ENCODE measurements around the gene ZKSCAN3.
A peak's percentile ranks its signal among the peaks of the same experiment; 100 is the strongest.

ZKSCAN3 gene

GRCh38 chr6:28371706-28372451, 22.1 kb downstream of the ZKSCAN3 start:
- no peaks in the 10 kb centered on the region for H3K4me1 ChIP-seq (ENCODE audit: control insufficient read depth, insufficient read depth, low read length, poor library complexity, severe bottlenecking)
- 81 to 95% methylated on average over 3 to 5 of the region's 9 CpGs for WGBS, 2 experiments (ENCODE audit: insufficient coverage in 2 of 2)

GRCh38 chr6:28373925-28374324, 24.2 kb downstream of the ZKSCAN3 start:
- H3K9me3 ChIP-seq (ENCODE audit: control insufficient read depth, low read length), result peaks cover 1% of the 10 kb centered on the region
- WGBS, 2 experiments (ENCODE audit: insufficient coverage in 2 of 2), result no CpG with 5 or more reads among the region's 1 CpG
- H3K4me1 ChIP-seq (ENCODE audit: control insufficient read depth, insufficient read depth, low read length, poor library complexity, severe bottlenecking), result no peaks in the 10 kb centered on the region
- no peak overlapping the region for H3K27ac ChIP-seq (ENCODE audit: low read depth, low read length, severe bottlenecking)
- H3K4me3 ChIP-seq (ENCODE audit: extremely low read depth, insufficient read depth, low read length, poor library complexity, severe bottlenecking), result no peak overlapping the region
- peaks cover 20% of the 10 kb centered on the region for H3K36me3 ChIP-seq (ENCODE audit: control insufficient read depth, insufficient read depth, low read length)

More at GRCh38 chr6:28371706-28372451, 22.1 kb downstream of the ZKSCAN3 start:
- Histone ChIP-seq H3K9me3 (ENCODE audit: control insufficient read depth, low read length) (no peaks in the 10 kb centered on the region), H3K4me3 (ENCODE audit: extremely low read depth, insufficient read depth, low read length, poor library complexity, severe bottlenecking) (no peak overlapping the region), H3K36me3 (ENCODE audit: control insufficient read depth, insufficient read depth, low read length) (peaks cover 6% of the 10 kb centered on the region), H3K27ac (ENCODE audit: low read depth, low read length, severe bottlenecking) (no peak overlapping the region)

GRCh38 chr6:28377879-28378278, 28.1 kb downstream of the ZKSCAN3 start:
- no peak overlapping the region for H3K4me3 ChIP-seq (ENCODE audit: extremely low read depth, insufficient read depth, low read length, poor library complexity, severe bottlenecking)
- H3K36me3 ChIP-seq (ENCODE audit: control insufficient read depth, insufficient read depth, low read length), result peaks cover 57% of the 10 kb centered on the region
- no CpG with 5 or more reads among the region's 1 CpG for WGBS, 2 experiments (ENCODE audit: insufficient coverage in 2 of 2)
- H3K27ac ChIP-seq (ENCODE audit: low read depth, low read length, severe bottlenecking), result no peak overlapping the region
- H3K9me3 ChIP-seq (ENCODE audit: control insufficient read depth, low read length), result peaks cover 17% of the 10 kb centered on the region
- H3K4me1 ChIP-seq (ENCODE audit: control insufficient read depth, insufficient read depth, low read length, poor library complexity, severe bottlenecking), result no peaks in the 10 kb centered on the region

DNA sequence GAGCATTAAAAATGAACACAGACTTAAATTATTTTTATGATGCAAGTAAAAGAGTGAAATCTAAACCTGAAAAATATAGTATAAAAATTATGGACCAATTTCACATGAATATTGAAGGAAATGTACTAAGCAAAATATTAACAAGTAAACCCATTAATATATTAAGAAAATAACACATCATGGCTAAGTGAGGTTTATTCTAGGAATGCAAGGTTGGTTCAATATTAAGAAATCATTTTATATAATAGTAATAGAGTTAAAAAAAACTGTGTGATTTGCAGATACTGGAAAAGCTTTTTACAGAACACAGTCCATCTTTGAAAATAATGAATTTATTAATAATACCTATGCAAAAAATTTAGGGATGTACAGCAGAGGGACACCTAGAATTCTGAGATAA, 28.9 kb downstream of the ZKSCAN3 start:
- no peak overlapping the region for H3K4me3 ChIP-seq (ENCODE audit: extremely low read depth, insufficient read depth, low read length, poor library complexity, severe bottlenecking)
- no peak overlapping the region for H3K27ac ChIP-seq (ENCODE audit: low read depth, low read length, severe bottlenecking)
- H3K36me3 ChIP-seq (ENCODE audit: control insufficient read depth, insufficient read depth, low read length), result peaks cover 57% of the 10 kb centered on the region
- peaks cover 17% of the 10 kb centered on the region for H3K9me3 ChIP-seq (ENCODE audit: control insufficient read depth, low read length)
- H3K4me1 ChIP-seq (ENCODE audit: control insufficient read depth, insufficient read depth, low read length, poor library complexity, severe bottlenecking), result no peaks in the 10 kb centered on the region

GRCh38 chr6:28380381-28380780, 30.6 kb downstream of the ZKSCAN3 start:
- peaks cover 61% of the 10 kb centered on the region for H3K36me3 ChIP-seq (ENCODE audit: control insufficient read depth, insufficient read depth, low read length)
- H3K9me3 ChIP-seq (ENCODE audit: control insufficient read depth, low read length), result peaks cover 17% of the 10 kb centered on the region
- H3K4me1 ChIP-seq (ENCODE audit: control insufficient read depth, insufficient read depth, low read length, poor library complexity, severe bottlenecking), result no peaks in the 10 kb centered on the region
- H3K4me3 ChIP-seq (ENCODE audit: extremely low read depth, insufficient read depth, low read length, poor library complexity, severe bottlenecking), result no peak overlapping the region
- no peak overlapping the region for H3K27ac ChIP-seq (ENCODE audit: low read depth, low read length, severe bottlenecking)
- whole genome bisulfite sequencing, 2 experiments (ENCODE audit: insufficient coverage in 2 of 2), result no CpG with 5 or more reads among the region's 2 CpGs

DNA sequence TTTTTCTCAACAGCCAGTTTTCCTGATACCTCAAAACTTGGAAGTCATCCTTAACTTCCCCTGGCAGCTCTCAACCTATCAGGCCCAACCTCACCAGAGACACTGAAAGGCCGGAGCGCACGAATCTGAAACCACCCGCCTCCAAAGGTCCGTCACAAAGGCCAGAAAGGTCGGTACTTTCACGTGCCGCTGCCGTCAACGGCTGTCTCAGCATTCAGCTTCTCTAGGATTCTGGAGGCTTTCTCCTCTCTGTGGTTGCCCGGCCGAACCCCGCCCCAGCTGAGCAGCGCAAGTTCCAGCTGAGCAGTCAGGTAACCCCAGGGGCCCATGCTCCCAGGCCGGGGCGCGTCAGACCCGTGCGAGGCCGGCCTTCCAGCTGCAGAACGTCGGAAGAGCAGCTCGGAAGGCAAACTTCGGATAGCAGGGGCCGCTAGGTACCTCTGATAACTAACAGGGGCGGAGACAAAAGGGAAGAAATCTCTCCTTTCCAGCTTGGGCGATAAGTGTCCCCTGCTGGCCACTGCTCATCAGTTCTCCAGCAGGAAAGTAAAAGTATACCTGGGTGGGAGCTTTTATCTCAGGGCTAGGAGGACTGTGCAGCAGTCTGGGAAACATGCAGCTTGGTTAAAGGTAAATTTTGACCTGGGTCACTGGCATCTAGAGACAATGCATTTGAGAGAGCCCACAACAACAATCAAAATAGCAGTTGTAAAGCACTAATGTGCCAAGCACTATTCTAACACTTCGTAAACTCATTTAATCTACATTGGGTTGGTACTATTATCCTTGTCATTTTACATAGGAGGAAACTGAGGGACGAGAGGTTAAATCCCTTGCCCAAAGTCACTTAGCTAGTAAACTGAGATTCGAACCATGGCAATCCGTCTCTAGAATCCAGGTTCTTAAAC, 33.7 kb downstream of the ZKSCAN3 start:
- peaks cover 17% of the 10 kb centered on the region for H3K9me3 ChIP-seq (ENCODE audit: control insufficient read depth, low read length)
- peak overlapping the region; percentile 41 for H3K4me3 ChIP-seq (ENCODE audit: extremely low read depth, insufficient read depth, low read length, poor library complexity, severe bottlenecking)
- peak overlapping the region; percentile 58 for H3K27ac ChIP-seq (ENCODE audit: low read depth, low read length, severe bottlenecking)
- WGBS, 2 experiments (ENCODE audit: insufficient coverage in 2 of 2), result 11 to 15% methylated on average over 24 to 29 of the region's 31 CpGs
- no peaks in the 10 kb centered on the region for H3K4me1 ChIP-seq (ENCODE audit: control insufficient read depth, insufficient read depth, low read length, poor library complexity, severe bottlenecking)
- peaks cover 63% of the 10 kb centered on the region for H3K36me3 ChIP-seq (ENCODE audit: control insufficient read depth, insufficient read depth, low read length)

- H3K4me3 ChIP-seq (ENCODE audit: extremely low read depth, insufficient read depth, low read length, poor library complexity, severe bottlenecking), result no peak overlapping the region
Measured at GRCh38 chr6:28384143-28384533, 34.4 kb downstream of the ZKSCAN3 start.

DNA sequence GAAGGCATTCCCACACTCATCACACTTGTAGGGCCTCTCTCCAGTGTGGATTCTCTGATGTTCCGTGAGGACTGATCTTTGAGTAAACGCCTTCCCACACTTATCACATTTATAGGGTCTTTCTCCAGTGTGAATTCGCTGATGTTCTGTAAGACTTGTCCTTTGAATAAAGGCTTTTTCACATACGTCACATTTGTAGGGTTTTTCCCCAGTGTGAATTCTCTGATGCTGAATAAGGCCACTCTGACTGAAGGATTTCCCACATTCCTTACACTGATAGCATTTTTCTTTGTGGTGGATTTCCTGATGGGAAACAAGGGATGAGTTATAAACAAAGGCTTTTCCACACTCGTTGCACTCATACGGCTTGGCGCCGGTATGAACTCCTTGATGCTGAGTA, 40.9 kb downstream of the ZKSCAN3 start:
- peaks cover 85% of the 10 kb centered on the region for H3K36me3 ChIP-seq (ENCODE audit: control insufficient read depth, insufficient read depth, low read length)
- H3K4me1 ChIP-seq (ENCODE audit: control insufficient read depth, insufficient read depth, low read length, poor library complexity, severe bottlenecking), result no peaks in the 10 kb centered on the region
- H3K4me3 ChIP-seq (ENCODE audit: extremely low read depth, insufficient read depth, low read length, poor library complexity, severe bottlenecking), result no peak overlapping the region
- H3K27ac ChIP-seq (ENCODE audit: low read depth, low read length, severe bottlenecking), result no peak overlapping the region
- peaks cover 5% of the 10 kb centered on the region for H3K9me3 ChIP-seq (ENCODE audit: control insufficient read depth, low read length)
- 93 to 100% methylated on average over 4 to 5 of the region's 8 CpGs for WGBS, 2 experiments (ENCODE audit: insufficient coverage in 2 of 2)

More at GRCh38 chr6:28384143-28384533, 34.4 kb downstream of the ZKSCAN3 start:
- Histone ChIP-seq H3K27ac (ENCODE audit: low read depth, low read length, severe bottlenecking) (no peak overlapping the region), H3K9me3 (ENCODE audit: control insufficient read depth, low read length) (peaks cover 14% of the 10 kb centered on the region), H3K36me3 (ENCODE audit: control insufficient read depth, insufficient read depth, low read length) (peaks cover 65% of the 10 kb centered on the region), H3K4me1 (ENCODE audit: control insufficient read depth, insufficient read depth, low read length, poor library complexity, severe bottlenecking) (no peaks in the 10 kb centered on the region)
- 40 to 80% methylated on average over 1 of the region's 2 CpGs for WGBS, 2 experiments (ENCODE audit: insufficient coverage in 2 of 2)

GRCh38 chr6:28393912-28394662, 44.3 kb downstream of the ZKSCAN3 start:
- WGBS, 2 experiments (ENCODE audit: insufficient coverage in 2 of 2), result 68 to 77% methylated on average over 4 to 5 of the region's 5 CpGs
- Histone ChIP-seq H3K36me3 (ENCODE audit: control insufficient read depth, insufficient read depth, low read length) (peaks cover 90% of the 10 kb centered on the region), H3K9me3 (ENCODE audit: control insufficient read depth, low read length) (peaks cover 5% of the 10 kb centered on the region), H3K4me3 (ENCODE audit: extremely low read depth, insufficient read depth, low read length, poor library complexity, severe bottlenecking) (no peak overlapping the region), H3K4me1 (ENCODE audit: control insufficient read depth, insufficient read depth, low read length, poor library complexity, severe bottlenecking) (peaks cover 5% of the 10 kb centered on the region), H3K27ac (ENCODE audit: low read depth, low read length, severe bottlenecking) (no peak overlapping the region)

- Histone ChIP-seq H3K4me1 (ENCODE audit: control insufficient read depth, insufficient read depth, low read length, poor library complexity, severe bottlenecking) (peaks cover 5% of the 10 kb centered on the region), H3K36me3 (ENCODE audit: control insufficient read depth, insufficient read depth, low read length) (peaks cover 71% of the 10 kb centered on the region), H3K4me3 (ENCODE audit: extremely low read depth, insufficient read depth, low read length, poor library complexity, severe bottlenecking) (no peak overlapping the region), H3K27ac (ENCODE audit: low read depth, low read length, severe bottlenecking) (no peak overlapping the region), H3K9me3 (ENCODE audit: control insufficient read depth, low read length) (peaks cover 4% of the 10 kb centered on the region)
- WGBS, 2 experiments (ENCODE audit: insufficient coverage in 2 of 2), result 88% methylated on average over 1 of the region's 4 CpGs; no CpG with 5 or more reads in 1 of the 2 experiments
Measured at GRCh38 chr6:28395918-28396317, 46.2 kb downstream of the ZKSCAN3 start.

All from mesodermal cell (in vitro differentiated cells).